GM12864 (cell line): ENCODE results near the gene SSX2IP.
A peak's percentile ranks its signal among the peaks of the same experiment; 100 is the strongest.

ENCODE experiments used
- DNase-seq: peaks from one replicate; pipeline ENCODE4 v3.0.0-alpha.2; 2011; ENCODE audit warnings: low read depth
- H3K4me3 ChIP-seq: 2 replicates; pipeline ENCODE4 v1.5.1; 2011; ENCODE audit warnings: mild to moderate bottlenecking, low read depth, low read length, control low read depth
- TF ChIP-seq, protein P1 (sequence below): IDR thresholded peaks from 2 replicates; pipeline ENCODE4 v1.5.1; 2011; ENCODE audit warnings: low read depth, mild to moderate bottlenecking, moderate library complexity, low read length, control low read depth, inconsistent platforms; ENCODE audit errors: missing control alignments

The SSX2IP gene, protein sequence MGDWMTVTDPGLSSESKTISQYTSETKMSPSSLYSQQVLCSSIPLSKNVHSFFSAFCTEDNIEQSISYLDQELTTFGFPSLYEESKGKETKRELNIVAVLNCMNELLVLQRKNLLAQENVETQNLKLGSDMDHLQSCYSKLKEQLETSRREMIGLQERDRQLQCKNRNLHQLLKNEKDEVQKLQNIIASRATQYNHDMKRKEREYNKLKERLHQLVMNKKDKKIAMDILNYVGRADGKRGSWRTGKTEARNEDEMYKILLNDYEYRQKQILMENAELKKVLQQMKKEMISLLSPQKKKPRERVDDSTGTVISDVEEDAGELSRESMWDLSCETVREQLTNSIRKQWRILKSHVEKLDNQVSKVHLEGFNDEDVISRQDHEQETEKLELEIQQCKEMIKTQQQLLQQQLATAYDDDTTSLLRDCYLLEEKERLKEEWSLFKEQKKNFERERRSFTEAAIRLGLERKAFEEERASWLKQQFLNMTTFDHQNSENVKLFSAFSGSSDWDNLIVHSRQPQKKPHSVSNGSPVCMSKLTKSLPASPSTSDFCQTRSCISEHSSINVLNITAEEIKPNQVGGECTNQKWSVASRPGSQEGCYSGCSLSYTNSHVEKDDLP

DNA sequence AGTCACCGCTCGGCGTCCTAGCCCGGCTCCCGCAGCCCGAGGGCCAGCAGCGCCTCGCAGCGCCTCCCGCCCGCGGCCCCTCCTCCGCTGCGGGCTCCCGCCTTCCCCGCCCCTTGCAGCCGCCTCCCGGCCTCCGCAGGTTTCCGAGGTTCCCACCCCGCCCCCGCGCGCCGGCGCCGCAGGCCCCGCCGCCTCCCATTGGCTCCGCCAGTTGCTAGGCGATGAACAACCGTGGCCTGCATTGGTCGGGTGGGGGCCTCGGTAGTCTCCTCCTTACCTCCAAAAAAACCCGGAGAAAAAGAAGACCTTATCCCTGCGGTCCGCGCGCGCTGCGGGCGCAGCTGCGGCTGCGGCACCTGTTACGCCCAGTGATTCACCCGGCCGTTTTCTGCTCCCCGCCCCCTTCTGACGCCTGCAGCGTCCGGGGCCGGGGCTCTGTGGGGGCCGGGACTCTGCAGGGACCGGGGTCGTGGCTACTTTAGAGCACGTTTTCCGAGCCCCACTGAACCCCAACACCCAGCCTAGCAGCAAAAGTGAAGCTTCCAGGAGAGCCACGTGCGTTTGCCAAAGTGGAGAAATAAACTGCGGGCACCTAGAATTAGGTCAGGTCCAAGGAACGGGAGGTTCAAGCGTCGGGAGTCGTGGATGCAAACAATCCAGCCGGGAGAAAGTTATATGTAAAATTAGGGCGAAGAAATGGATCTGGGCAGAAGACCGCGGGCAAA lies at the start of gene SSX2IP:
Gene SSX2IP, minus strand, starts transcription at position 65 of the 725 bp plus-strand sequence. CDS start 19,242 bp downstream, outside the sequence.
- H3K4me3 ChIP-seq, result peak within 1 kb of the TSS; percentile 72
- DNase-seq, result peak; percentile 83
- TF ChIP-seq, protein P1, sequence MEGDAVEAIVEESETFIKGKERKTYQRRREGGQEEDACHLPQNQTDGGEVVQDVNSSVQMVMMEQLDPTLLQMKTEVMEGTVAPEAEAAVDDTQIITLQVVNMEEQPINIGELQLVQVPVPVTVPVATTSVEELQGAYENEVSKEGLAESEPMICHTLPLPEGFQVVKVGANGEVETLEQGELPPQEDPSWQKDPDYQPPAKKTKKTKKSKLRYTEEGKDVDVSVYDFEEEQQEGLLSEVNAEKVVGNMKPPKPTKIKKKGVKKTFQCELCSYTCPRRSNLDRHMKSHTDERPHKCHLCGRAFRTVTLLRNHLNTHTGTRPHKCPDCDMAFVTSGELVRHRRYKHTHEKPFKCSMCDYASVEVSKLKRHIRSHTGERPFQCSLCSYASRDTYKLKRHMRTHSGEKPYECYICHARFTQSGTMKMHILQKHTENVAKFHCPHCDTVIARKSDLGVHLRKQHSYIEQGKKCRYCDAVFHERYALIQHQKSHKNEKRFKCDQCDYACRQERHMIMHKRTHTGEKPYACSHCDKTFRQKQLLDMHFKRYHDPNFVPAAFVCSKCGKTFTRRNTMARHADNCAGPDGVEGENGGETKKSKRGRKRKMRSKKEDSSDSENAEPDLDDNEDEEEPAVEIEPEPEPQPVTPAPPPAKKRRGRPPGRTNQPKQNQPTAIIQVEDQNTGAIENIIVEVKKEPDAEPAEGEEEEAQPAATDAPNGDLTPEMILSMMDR, result no peak

DNA sequence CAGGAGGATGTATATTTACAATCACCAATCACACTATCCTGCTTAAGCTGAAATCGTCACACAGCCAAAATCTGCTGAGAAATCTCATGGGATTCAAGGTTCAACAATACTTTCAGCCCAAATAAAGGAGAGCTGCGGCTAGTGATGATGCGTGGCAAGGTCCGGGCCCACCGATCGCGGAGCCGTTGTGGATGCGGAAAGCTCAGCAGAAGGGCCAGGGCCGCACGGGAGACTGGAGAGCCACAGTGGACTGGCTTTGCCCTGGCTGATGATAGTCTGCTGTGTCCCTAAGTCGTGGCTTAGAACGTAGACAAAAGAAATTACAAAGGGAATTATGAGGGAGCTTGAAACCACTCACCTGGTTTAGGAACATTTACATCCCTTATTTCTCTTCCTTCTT lies 48.0 kb upstream of the SSX2IP start:
- DNase-seq, result no peak
- H3K4me3 ChIP-seq, result no peak overlapping the region
- TF ChIP-seq, protein P1, result no peak

DNA sequence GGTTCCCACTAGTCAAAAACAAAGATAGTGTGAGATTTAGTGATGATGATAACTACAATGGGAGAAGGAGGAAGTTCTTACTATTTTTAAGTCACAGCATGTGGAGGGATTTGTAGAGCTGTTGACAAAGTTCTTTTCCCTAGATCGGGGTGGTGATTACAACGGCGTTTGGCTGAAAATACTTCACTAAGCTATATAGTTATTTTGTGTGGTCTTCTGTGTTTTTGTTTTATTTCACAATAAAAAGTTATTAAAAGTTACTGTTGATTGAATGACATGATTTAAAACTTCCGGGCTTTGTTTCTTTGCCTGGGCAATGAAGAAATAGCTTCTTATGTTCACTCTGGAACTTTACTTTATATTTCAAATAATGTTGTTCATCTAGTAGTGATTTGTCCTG lies 47.3 kb upstream of the SSX2IP start:
- no peak overlapping the region for H3K4me3 ChIP-seq
- TF ChIP-seq, protein P1, result no peak
- no peak for DNase-seq

DNA sequence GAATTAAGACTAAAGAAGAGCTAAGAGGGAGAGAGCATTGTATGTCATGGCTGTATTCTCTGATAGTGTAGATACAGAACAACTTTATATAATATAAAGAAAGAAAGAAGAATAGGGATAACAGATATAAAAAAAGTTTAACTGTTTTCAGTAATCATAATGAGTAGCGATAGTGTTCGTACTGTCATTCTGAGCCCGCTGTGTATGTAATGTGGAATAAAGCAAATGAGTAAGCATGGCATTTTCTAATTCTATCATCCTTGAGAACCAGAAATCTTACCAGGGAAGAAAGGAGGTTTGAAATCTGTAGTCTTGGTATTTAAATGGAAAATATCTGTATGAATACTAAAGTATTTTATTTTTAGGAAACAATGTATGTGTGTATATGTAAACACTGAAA lies 46.7 kb upstream of the SSX2IP start:
- no peak overlapping the region for H3K4me3 ChIP-seq
- TF ChIP-seq, protein P1, result no peak
- DNase-seq, result no peak

DNA sequence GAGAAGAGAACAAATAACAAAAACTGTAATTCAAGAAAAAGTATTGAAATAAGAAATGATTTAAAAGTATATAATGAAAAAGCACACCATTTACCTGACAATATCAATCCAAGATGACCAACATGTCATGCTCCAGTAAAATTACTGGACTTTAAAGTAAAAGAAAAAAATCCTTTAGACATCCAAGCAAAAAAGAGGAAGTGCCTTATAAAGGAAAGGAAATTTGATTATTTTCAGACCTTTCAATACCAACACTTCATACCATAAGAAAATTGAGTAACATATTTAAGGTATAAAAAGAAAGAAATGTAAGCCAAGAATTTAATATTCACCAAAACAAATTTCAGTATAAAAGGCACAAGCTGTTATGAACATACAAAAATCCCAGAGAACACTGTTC lies 46.2 kb upstream of the SSX2IP start:
- no peak for DNase-seq
- TF ChIP-seq, protein P1, result no peak
- H3K4me3 ChIP-seq, result no peak overlapping the region

DNA sequence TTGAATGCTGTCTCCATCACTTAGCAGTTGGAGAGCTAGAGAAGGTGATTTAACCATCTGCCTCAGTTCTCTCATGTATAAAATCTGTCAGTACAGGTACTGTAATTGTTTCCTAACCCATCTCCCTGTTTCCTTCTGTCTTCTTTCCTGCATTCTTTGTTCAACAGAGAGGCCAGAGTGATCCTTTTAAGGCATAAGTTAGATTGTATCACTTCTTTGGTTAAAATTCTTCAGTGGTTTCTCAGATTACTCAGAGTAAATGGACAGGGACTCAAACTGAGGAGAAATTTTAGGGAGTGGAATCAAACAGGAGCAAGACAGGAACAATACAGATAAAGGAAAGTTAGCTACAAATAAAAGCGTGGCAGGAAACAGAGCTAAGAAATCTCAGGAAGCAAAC lies 45.2 kb upstream of the SSX2IP start:
- TF ChIP-seq, protein P1, result no peak
- H3K4me3 ChIP-seq, result no peak overlapping the region
- no peak for DNase-seq
